K562 (cell line): ENCODE data around the gene TIMM17A. TPM values are rescaled to one million over a fixed set of nuclear protein-coding genes. Genes with fewer than 3 reads are reported as not detected.

Experiments used
- BHLHE40 ChIP-seq: IDR thresholded peaks from 2 replicates; pipeline ENCODE4 v1.6.1; 2011; ENCODE audit warnings: low read length, improper control_type of control experiment
- FOXJ3 ChIP-seq: sonication (generic); formaldehyde crosslinking; IDR thresholded peaks from 2 replicates; pipeline ENCODE4 v1.4.0; 2020; ENCODE audit warnings: mild to moderate bottlenecking, missing genetic modification reagents
- GATAD2A ChIP-seq: fragments of 450-650 bp; IDR thresholded peaks from 2 replicates; pipeline ENCODE4 v1.6.1; 2017
- HDAC2 ChIP-seq: fragments of 450-650 bp; IDR thresholded peaks from 2 replicates; pipeline ENCODE4 v1.6.1; 2016; ENCODE audit warnings: mild to moderate bottlenecking
- KDM4B ChIP-seq, 2 experiments: fragments of 450-650 bp in 1 of 2; sonication (generic) in 1 of 2; IDR thresholded peaks; 2 replicates each; pipeline ENCODE4 v1.6.1; 2016 to 2017; ENCODE audit warnings: borderline replicate concordance in 2 of 2, antibody characterized with exemption in 1 of 2, low read depth in 1 of 2, mild to moderate bottlenecking in 1 of 2
- NCOA6 ChIP-seq: fragments of 450-650 bp; IDR thresholded peaks from 2 replicates; pipeline ENCODE4 v1.6.1; 2017; ENCODE audit warnings: mild to moderate bottlenecking
- NFE2 ChIP-seq: IDR thresholded peaks from 2 replicates; pipeline ENCODE4 v1.6.1; 2014; ENCODE audit warnings: antibody characterized with exemption, low read depth
- NR2C1 ChIP-seq, 2 experiments: fragments of 450-650 bp; IDR thresholded peaks; 2 replicates each; pipeline ENCODE4 v1.6.1; 2017; ENCODE audit warnings: mild to moderate bottlenecking in 2 of 2, antibody characterized with exemption in 1 of 2, inconsistent platforms in 1 of 2, missing compliant biosample characterization in 1 of 2, missing genetic modification characterization in 1 of 2
- NRF1 ChIP-seq, 2 experiments: fragments of 450-650 bp; IDR thresholded peaks in 1 of 2; conservative IDR thresholded peaks in 1 of 2; 2 replicates each; pipeline ENCODE4 v1.6.1; 2014; ENCODE audit warnings: mild to moderate bottlenecking in 2 of 2
- PCBP1 ChIP-seq: fragments of 200-400 bp; formaldehyde crosslinking; IDR thresholded peaks from 2 replicates; pipeline ENCODE4 v1.6.1; 2018; ENCODE audit warnings: mild to moderate bottlenecking, low read depth, low read length; ENCODE audit not compliant: poor library complexity, severe bottlenecking
- RCOR1 ChIP-seq, 2 experiments: IDR thresholded peaks; 2 replicates each; pipeline ENCODE4 v1.6.1; 2012; ENCODE audit warnings: low read depth in 2 of 2, low read length in 2 of 2, borderline replicate concordance in 1 of 2, improper control_type of control experiment in 1 of 2
- SAFB ChIP-seq: fragments of 200-400 bp; formaldehyde crosslinking; IDR thresholded peaks from 2 replicates; pipeline ENCODE4 v1.6.1; 2017; ENCODE audit warnings: low read depth, low read length, borderline replicate concordance
- SMAD4 ChIP-seq: fragments of 250-450 bp; sonication (Bioruptor Pico); conservative IDR thresholded peaks from 2 replicates; pipeline ENCODE4 v1.8.0; 2021; ENCODE audit warnings: inconsistent platforms, mild to moderate bottlenecking, moderate library complexity
- SMARCA4 ChIP-seq: fragments of 450-650 bp; IDR thresholded peaks from 2 replicates; pipeline ENCODE4 v1.6.1; 2016
- SRF ChIP-seq, 2 experiments: fragments of 250-450, 450-650 bp in 1 of 2; sonication (Bioruptor Pico) in 1 of 2; sonication (generic) in 1 of 2; formaldehyde crosslinking; IDR thresholded peaks; 2 replicates each; pipeline versions ENCODE4 v1.5.0 to v1.5.1; 2020 to 2022; ENCODE audit warnings: mild to moderate bottlenecking in 1 of 2, missing genetic modification reagents in 1 of 2
- TBL1XR1 ChIP-seq, 2 experiments: IDR thresholded peaks; 2 replicates each; pipeline ENCODE4 v1.6.1; 2012; ENCODE audit warnings: improper control_type of control experiment in 2 of 2, low read length in 2 of 2, mild to moderate bottlenecking in 1 of 2
- TRIM24 ChIP-seq, 2 experiments: fragments of 450-650 bp; IDR thresholded peaks; 2 replicates each; pipeline ENCODE4 v1.6.1; 2016
- ZNF224 ChIP-seq: sonication (generic); formaldehyde crosslinking; IDR thresholded peaks from 2 replicates; pipeline ENCODE4 v1.8.0; 2022; ENCODE audit warnings: mild to moderate bottlenecking, missing genetic modification reagents
- polyA plus RNA-seq, 8 experiments: library from polyadenylated mRNA; depleted of rRNA in 4 of 8; stranded (reverse) in 5 of 8; unstranded in 3 of 8; fragments of >200 nt; fragmentation: Nextera tagmentation in 2 of 8; fragmentation: Illumina TruSeq in 1 of 8; extraction: Ambion mirVana in 2 of 8; extraction: Trizol in 1 of 8; gene quantifications; 2 replicates each; pipeline versions ENCODE4 v1.2.1 to v1.2.3, GENCODE V29; 2011 to 2014; ENCODE audit warnings: inconsistent platforms in 1 of 8, missing spikeins in 1 of 8
- total RNA-seq, 7 experiments: library from RNA; depleted of rRNA in 6 of 7; stranded (reverse); fragments of >200 nt in 6 of 7; fragmentation: Illumina TruSeq in 2 of 7; extraction: Trizol in 2 of 7; gene quantifications; 2 replicates each; pipeline versions ENCODE4 v1.2.1 to v1.2.3, GENCODE V29; 2011 to 2021; ENCODE audit warnings: low replicate concordance in 1 of 7
- TF ChIP-seq, protein P1 (sequence below): sonication (generic); formaldehyde crosslinking; IDR thresholded peaks from 2 replicates; pipeline ENCODE4 v1.8.0; 2023; ENCODE audit warnings: missing genetic modification reagents, mild to moderate bottlenecking, borderline replicate concordance
- TF ChIP-seq, protein P2 (sequence below), 2 experiments: fragments of 450-650 bp in 1 of 2; IDR thresholded peaks; 2 replicates each; pipeline ENCODE4 v1.6.1; 2011 to 2017; ENCODE audit warnings: low read depth in 2 of 2, antibody characterized with exemption in 1 of 2, borderline replicate concordance in 1 of 2, low read length in 1 of 2, mild to moderate bottlenecking in 1 of 2, mixed read lengths in 1 of 2; ENCODE audit not compliant: control insufficient read depth in 1 of 2

The TIMM17A gene
- total and polyA plus RNA-seq, 9 of the 15 experiments (the other 6 are each of a cell fraction or from before 2014, with no cell fraction given), result 116 to 744 (median 180) TPM

DNA sequence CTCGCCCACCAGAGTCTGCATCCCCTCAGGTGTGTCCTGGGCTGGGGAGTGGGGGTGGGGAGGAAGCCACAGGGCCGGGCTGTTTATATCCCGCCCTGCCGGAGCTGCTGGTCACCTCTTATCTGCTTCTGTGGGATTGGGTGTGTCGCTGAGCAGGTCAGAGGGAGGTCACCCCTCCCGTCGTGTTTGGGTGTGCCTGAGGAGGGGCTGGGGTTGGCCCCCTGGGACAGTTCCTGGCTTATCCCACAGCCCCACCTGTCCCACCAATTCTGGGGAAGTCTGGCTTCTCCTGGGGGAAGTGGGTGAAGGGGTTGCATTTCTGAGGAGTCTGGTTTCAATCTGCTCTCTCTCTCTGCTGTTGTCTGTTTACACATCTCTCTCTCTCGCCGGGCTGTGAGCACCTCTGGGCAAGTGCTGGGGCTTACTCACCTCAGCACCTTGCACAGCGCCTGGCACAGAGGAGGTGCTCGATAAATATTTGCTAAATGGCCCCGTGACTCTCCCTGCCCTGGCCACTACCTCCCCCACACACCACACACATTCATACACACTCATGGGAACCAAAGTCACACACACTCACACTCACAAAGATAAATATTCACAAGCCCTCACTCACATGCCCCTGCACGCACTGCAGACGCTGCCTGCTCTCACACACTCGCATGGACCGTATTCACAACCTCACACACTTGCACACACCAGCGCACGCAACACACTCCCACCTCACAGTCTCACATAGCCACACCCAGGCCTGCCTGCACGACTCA lies 63.3 kb downstream of the TIMM17A start (continued):
- TF ChIP-seq BHLHE40 (peak; percentile 31), GATAD2A (peak; percentile 91), SRF (CRISPR knock-in tag; IDR thresholded peaks at IDR 0.05) (peak in 1 of 2 experiments; percentile 20; a peak in 1 of 4 replicates), NFE2 (peak; percentile 28; the same call in 1 of the 2 replicates), SMAD4 (CRISPR knock-in tag) (peak; percentile 87), ZNF224 (CRISPR knock-in tag) (no peak), SAFB (no peak), SMARCA4 (peak; percentile 93), TRIM24 (IDR thresholded peaks at IDR 0.05) (peak; percentile 75 to 79), NRF1 (conservative IDR thresholded peaks at IDR 0.05 in 1 of 2, IDR thresholded peaks at IDR 0.05 in 1 of 2) (peak; percentile 51 to 66), RCOR1 (IDR thresholded peaks at IDR 0.05; ENCODE audit: borderline replicate concordance in 1 of 2, low read depth in 2 of 2, low read length in 2 of 2) (peak; percentile 71 to 98; a peak in 3 of 4 replicates), NCOA6 (no peak), KDM4B (IDR thresholded peaks at IDR 0.05; ENCODE audit: borderline replicate concordance in 2 of 2, low read depth in 1 of 2) (peak in 1 of 2 experiments; percentile 59; a peak in 1 of 4 replicates), NR2C1 (IDR thresholded peaks at IDR 0.05) (peak; percentile 76), NR2C1 (tag; IDR thresholded peaks at IDR 0.05) (peak; percentile 84), FOXJ3 (CRISPR knock-in tag) (no peak), PCBP1 (peak; percentile 62), HDAC2 (peak; percentile 97), TBL1XR1 (IDR thresholded peaks at IDR 0.05; ENCODE audit: low read length in 2 of 2) (peak; percentile 21 to 92)
- TF ChIP-seq, protein P1, sequence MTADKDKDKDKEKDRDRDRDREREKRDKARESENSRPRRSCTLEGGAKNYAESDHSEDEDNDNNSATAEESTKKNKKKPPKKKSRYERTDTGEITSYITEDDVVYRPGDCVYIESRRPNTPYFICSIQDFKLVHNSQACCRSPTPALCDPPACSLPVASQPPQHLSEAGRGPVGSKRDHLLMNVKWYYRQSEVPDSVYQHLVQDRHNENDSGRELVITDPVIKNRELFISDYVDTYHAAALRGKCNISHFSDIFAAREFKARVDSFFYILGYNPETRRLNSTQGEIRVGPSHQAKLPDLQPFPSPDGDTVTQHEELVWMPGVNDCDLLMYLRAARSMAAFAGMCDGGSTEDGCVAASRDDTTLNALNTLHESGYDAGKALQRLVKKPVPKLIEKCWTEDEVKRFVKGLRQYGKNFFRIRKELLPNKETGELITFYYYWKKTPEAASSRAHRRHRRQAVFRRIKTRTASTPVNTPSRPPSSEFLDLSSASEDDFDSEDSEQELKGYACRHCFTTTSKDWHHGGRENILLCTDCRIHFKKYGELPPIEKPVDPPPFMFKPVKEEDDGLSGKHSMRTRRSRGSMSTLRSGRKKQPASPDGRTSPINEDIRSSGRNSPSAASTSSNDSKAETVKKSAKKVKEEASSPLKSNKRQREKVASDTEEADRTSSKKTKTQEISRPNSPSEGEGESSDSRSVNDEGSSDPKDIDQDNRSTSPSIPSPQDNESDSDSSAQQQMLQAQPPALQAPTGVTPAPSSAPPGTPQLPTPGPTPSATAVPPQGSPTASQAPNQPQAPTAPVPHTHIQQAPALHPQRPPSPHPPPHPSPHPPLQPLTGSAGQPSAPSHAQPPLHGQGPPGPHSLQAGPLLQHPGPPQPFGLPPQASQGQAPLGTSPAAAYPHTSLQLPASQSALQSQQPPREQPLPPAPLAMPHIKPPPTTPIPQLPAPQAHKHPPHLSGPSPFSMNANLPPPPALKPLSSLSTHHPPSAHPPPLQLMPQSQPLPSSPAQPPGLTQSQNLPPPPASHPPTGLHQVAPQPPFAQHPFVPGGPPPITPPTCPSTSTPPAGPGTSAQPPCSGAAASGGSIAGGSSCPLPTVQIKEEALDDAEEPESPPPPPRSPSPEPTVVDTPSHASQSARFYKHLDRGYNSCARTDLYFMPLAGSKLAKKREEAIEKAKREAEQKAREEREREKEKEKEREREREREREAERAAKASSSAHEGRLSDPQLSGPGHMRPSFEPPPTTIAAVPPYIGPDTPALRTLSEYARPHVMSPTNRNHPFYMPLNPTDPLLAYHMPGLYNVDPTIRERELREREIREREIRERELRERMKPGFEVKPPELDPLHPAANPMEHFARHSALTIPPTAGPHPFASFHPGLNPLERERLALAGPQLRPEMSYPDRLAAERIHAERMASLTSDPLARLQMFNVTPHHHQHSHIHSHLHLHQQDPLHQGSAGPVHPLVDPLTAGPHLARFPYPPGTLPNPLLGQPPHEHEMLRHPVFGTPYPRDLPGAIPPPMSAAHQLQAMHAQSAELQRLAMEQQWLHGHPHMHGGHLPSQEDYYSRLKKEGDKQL (CRISPR knock-in tag), result no peak
- TF ChIP-seq, protein P2, sequence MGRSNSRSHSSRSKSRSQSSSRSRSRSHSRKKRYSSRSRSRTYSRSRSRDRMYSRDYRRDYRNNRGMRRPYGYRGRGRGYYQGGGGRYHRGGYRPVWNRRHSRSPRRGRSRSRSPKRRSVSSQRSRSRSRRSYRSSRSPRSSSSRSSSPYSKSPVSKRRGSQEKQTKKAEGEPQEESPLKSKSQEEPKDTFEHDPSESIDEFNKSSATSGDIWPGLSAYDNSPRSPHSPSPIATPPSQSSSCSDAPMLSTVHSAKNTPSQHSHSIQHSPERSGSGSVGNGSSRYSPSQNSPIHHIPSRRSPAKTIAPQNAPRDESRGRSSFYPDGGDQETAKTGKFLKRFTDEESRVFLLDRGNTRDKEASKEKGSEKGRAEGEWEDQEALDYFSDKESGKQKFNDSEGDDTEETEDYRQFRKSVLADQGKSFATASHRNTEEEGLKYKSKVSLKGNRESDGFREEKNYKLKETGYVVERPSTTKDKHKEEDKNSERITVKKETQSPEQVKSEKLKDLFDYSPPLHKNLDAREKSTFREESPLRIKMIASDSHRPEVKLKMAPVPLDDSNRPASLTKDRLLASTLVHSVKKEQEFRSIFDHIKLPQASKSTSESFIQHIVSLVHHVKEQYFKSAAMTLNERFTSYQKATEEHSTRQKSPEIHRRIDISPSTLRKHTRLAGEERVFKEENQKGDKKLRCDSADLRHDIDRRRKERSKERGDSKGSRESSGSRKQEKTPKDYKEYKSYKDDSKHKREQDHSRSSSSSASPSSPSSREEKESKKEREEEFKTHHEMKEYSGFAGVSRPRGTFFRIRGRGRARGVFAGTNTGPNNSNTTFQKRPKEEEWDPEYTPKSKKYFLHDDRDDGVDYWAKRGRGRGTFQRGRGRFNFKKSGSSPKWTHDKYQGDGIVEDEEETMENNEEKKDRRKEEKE (IDR thresholded peaks at IDR 0.05; ENCODE audit: borderline replicate concordance in 1 of 2, control insufficient read depth in 1 of 2, low read depth in 2 of 2, low read length in 1 of 2), result 0 out of 4 replicates have a peak, but pooled peaks of 1 of the 2 experiments have one; percentile 28
